CD14-positive monocyte (primary cell): ENCODE results near the gene PUM1. TPM values are rescaled to one million over a fixed set of nuclear protein-coding genes. Genes with fewer than 3 reads are reported as not detected.

Source experiments
- DNase-seq, 3 donors: peaks; one replicate each; pipeline ENCODE4 v3.0.0-alpha.2; 2011 to 2022
- H2AFZ ChIP-seq: 2 replicates; pipeline ENCODE4 v1.6.0; 2012; ENCODE audit warnings: mild to moderate bottlenecking, low read depth, low read length, inconsistent platforms; ENCODE audit not compliant: insufficient read depth, poor library complexity, severe bottlenecking
- H3K27ac ChIP-seq, 2 donors: 1 replicate in 1 of 2; 2 replicates in 1 of 2; pipeline ENCODE4 v1.5.1; 2012 to 2013; ENCODE audit warnings: low read length in 2 of 2, control low read depth in 1 of 2, inconsistent platforms in 1 of 2, low read depth in 1 of 2, mild to moderate bottlenecking in 1 of 2
- H3K27me3 ChIP-seq, 2 donors: one replicate each; pipeline versions ENCODE4 v1.6.0 to v1.6.1; 2011 to 2013; ENCODE audit warnings: low read length in 2 of 2; ENCODE audit not compliant: control insufficient read depth in 2 of 2, insufficient read depth in 2 of 2
- H3K36me3 ChIP-seq, 2 donors: replicated peaks in 1 of 2; 1 replicate in 1 of 2; 2 replicates in 1 of 2; pipeline versions ENCODE4 v1.5.1 to v1.6.1; 2012 to 2013; ENCODE audit warnings: low read length in 2 of 2, control low read depth in 1 of 2, inconsistent platforms in 1 of 2, mild to moderate bottlenecking in 1 of 2; ENCODE audit not compliant: insufficient read depth in 2 of 2, control insufficient read depth in 1 of 2
- H3K4me1 ChIP-seq, 2 donors: 1 replicate in 1 of 2; 2 replicates in 1 of 2; pipeline versions ENCODE4 v1.5.1 to v1.6.1; 2012 to 2013; ENCODE audit warnings: low read length in 2 of 2, control low read depth in 1 of 2, inconsistent platforms in 1 of 2, mild to moderate bottlenecking in 1 of 2, moderate library complexity in 1 of 2; ENCODE audit not compliant: insufficient read depth in 2 of 2, control insufficient read depth in 1 of 2
- H3K4me2 ChIP-seq: replicated peaks from 2 replicates; pipeline ENCODE3; 2012; ENCODE audit warnings: low read length, moderate library complexity, mild to moderate bottlenecking; ENCODE audit not compliant: poor library complexity, severe bottlenecking; ENCODE audit errors: extremely low read depth
- H3K4me3 ChIP-seq, 3 experiments: fragments of 200-600 bp in 1 of 3; sonication (generic) in 1 of 3; replicated peaks in 1 of 3; 1 replicate in 2 of 3; 2 replicates in 1 of 3; pipeline ENCODE4 v1.5.1; 2011 to 2013; ENCODE audit warnings: low read length in 3 of 3, mild to moderate bottlenecking in 3 of 3, control low read depth in 2 of 3, low read depth in 2 of 3, inconsistent platforms in 1 of 3, moderate library complexity in 1 of 3
- H3K79me2 ChIP-seq: 2 replicates; pipeline ENCODE4 v1.6.0; 2012; ENCODE audit warnings: mild to moderate bottlenecking, control low read depth, inconsistent platforms, low read length, moderate library complexity; ENCODE audit not compliant: insufficient read depth
- H3K9ac ChIP-seq: 2 replicates; pipeline ENCODE4 v1.6.0; 2017; ENCODE audit warnings: low read length, mild to moderate bottlenecking; ENCODE audit not compliant: insufficient read depth, poor library complexity, severe bottlenecking
- H3K9me3 ChIP-seq, 2 donors: replicated peaks in 1 of 2; 1 replicate in 1 of 2; 2 replicates in 1 of 2; pipeline versions ENCODE4 v1.5.1 to v1.6.1; 2012 to 2013; ENCODE audit warnings: low read length in 2 of 2, control low read depth in 1 of 2; ENCODE audit not compliant: control insufficient read depth in 1 of 2, insufficient read depth in 1 of 2
- H4K20me1 ChIP-seq: 2 replicates; pipeline ENCODE4 v1.6.0; 2012; ENCODE audit warnings: mild to moderate bottlenecking, low read length, control low read depth, moderate library complexity; ENCODE audit not compliant: insufficient read depth
- H3K27ac Mint-ChIP-seq, 7 donors: one replicate each; pipeline ENCODE4 v1.8.0; 2020; ENCODE audit warnings: mild to moderate bottlenecking in 7 of 7, mixed read lengths in 7 of 7, moderate library complexity in 6 of 7, inconsistent platforms in 2 of 7
- H3K27me3 Mint-ChIP-seq, 3 donors: one replicate each; pipeline ENCODE4 v1.8.0; 2021 to 2022; ENCODE audit warnings: low read depth in 3 of 3, mild to moderate bottlenecking in 3 of 3, mixed read lengths in 3 of 3, moderate library complexity in 3 of 3, inconsistent platforms in 1 of 3
- H3K36me3 Mint-ChIP-seq, 2 donors: one replicate each; pipeline ENCODE4 v1.8.0; 2020; ENCODE audit warnings: mixed read lengths in 2 of 2, inconsistent platforms in 1 of 2, mild to moderate bottlenecking in 1 of 2
- H3K4me1 Mint-ChIP-seq: one replicate; pipeline ENCODE4 v1.8.0; 2020; ENCODE audit warnings: mild to moderate bottlenecking, mixed read lengths
- H3K4me3 Mint-ChIP-seq, 2 donors: one replicate each; pipeline ENCODE4 v1.8.0; 2020; ENCODE audit warnings: mild to moderate bottlenecking in 2 of 2, mixed read lengths in 2 of 2, moderate library complexity in 1 of 2
- H3K9me3 Mint-ChIP-seq, 7 donors: one replicate each; pipeline ENCODE4 v1.8.0; 2020 to 2022; ENCODE audit warnings: mixed read lengths in 7 of 7, mild to moderate bottlenecking in 6 of 7, moderate library complexity in 6 of 7, inconsistent platforms in 2 of 7
- WGBS: methylation state at CpG from one replicate; pipeline ENCODE4 v1.1.5; 2013; ENCODE audit warnings: missing lambda C conversion rate; ENCODE audit not compliant: insufficient coverage; 5-methylcytosine and 5-hydroxymethylcytosine counted together
- intact Hi-C, 2 donors: fragments of 100-400 bp; cut with micrococcal nuclease; formaldehyde crosslinking; loops; one replicate each; pipeline versions ENCODE4 v1.15.0 to v1.15.1; 2023
- polyA plus RNA-seq, 3 donors: library from polyadenylated mRNA; depleted of rRNA in 1 of 3; unstranded in 2 of 3; stranded (reverse) in 1 of 3; fragments of 300-500 nt in 2 of 3; fragments of >200 nt in 1 of 3; fragmentation: Illumina TruSeq in 2 of 3; gene quantifications; 1 replicate in 2 of 3; 2 replicates in 1 of 3; pipeline ENCODE4 v1.2.3, GENCODE V29; 2012 to 2021
- TF ChIP-seq, protein P1 (sequence below): fragments of 200-600 bp; IDR thresholded peaks from one replicate; pipeline ENCODE4 v1.8.0; 2022; ENCODE audit warnings: antibody characterized with exemption, mild to moderate bottlenecking

Gene PUM1
- polyA plus RNA-seq, 3 donors = 55.0 to 86.1 (median 62.4) TPM

DNA sequence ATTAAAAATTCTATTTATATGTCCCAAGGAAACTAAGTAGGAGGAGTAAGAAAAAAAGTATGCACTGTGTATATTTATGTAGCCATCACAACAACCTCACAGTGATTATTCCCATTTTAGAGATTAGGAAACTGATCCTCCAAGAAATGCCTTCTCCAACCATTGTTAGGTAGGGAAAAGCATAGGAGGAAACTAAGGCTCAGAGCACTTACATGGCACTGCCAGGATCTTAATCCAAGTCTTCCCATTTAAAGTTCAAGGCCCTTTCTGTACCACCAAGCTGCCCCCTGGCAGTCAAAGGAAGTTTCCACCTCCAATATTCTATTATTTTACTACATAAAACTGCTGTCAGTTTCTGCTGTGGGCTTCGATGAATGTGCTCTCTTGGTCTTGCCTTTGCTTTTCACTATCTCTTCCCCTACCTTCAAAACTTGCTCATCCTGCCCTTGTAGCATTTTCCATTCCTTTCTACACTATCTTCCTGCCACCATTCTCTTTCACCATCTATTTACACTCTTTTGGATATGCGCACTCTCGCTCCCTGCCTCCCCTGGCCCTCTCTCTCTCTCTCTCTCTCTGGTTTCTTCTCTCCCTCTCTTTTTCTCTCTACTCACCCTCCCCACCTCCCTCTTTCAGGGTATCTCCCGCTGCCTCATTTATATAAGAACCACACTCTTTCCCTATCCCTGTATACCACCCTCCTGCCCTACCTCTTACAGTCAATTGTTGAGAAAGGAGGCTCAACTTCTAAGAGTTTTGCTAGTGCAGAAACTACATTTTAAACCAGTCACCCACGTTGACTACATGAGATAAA, 34.0 kb downstream of the PUM1 start:
- 100% methylated on average over 3 of the region's 5 CpGs for WGBS
- peak overlapping the region in 1 of 2 donors; percentile 6 for H3K27ac ChIP-seq
- H3K4me3 ChIP-seq = no peak overlapping the region
- Mint-ChIP-seq H3K27me3 (no peaks in the 10 kb centered on the region), H3K27ac (peak overlapping the region in 4 of 7 donors; percentile 10 to 79 (median 26)), H3K36me3 (peaks cover 15 to 30% of the 10 kb centered on the region in 2 donors), H3K4me3 (no peak overlapping the region), H3K9me3 (no peaks in the 10 kb centered on the region), H3K4me1 (peaks cover 64% of the 10 kb centered on the region)
- TF ChIP-seq, protein P1, sequence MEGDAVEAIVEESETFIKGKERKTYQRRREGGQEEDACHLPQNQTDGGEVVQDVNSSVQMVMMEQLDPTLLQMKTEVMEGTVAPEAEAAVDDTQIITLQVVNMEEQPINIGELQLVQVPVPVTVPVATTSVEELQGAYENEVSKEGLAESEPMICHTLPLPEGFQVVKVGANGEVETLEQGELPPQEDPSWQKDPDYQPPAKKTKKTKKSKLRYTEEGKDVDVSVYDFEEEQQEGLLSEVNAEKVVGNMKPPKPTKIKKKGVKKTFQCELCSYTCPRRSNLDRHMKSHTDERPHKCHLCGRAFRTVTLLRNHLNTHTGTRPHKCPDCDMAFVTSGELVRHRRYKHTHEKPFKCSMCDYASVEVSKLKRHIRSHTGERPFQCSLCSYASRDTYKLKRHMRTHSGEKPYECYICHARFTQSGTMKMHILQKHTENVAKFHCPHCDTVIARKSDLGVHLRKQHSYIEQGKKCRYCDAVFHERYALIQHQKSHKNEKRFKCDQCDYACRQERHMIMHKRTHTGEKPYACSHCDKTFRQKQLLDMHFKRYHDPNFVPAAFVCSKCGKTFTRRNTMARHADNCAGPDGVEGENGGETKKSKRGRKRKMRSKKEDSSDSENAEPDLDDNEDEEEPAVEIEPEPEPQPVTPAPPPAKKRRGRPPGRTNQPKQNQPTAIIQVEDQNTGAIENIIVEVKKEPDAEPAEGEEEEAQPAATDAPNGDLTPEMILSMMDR = no peak
- H4K20me1 ChIP-seq = peaks cover 91% of the 10 kb centered on the region
- no peak overlapping the region for H3K4me2 ChIP-seq
- H3K27me3 ChIP-seq = no peaks in the 10 kb centered on the region
- H2AFZ ChIP-seq = no peak overlapping the region
- H3K36me3 ChIP-seq = peaks cover 2 to 19% of the 10 kb centered on the region in 2 donors
- no peak overlapping the region for H3K9ac ChIP-seq
- H3K9me3 ChIP-seq = no peaks in the 10 kb centered on the region
- DNase-seq = no peak
- intact Hi-C loops = no loop called here
- H3K79me2 ChIP-seq = peaks cover 96% of the 10 kb centered on the region
- peaks cover 27 to 32% of the 10 kb centered on the region in 2 donors for H3K4me1 ChIP-seq

DNA sequence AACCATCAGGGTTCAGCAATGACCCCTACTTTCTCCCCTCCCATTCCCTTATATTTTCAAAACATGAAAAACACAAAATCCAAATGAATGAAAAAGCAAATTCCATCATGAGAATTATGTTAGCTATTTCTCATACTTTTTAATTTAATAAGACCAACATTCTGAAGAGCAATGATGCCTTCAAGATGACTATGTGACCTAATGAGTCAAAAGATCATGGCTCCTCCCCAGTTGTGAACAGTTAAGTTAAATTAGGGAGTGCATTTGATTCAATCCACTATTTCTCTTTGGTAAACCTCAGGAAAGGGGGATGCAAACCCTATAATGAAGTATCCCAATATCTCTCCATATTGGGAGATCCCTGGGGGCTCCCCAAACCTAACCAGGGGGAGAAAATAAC, 36.5 kb downstream of the PUM1 start:
- H3K27ac Mint-ChIP-seq = peak overlapping the region in 4 of 7 donors; percentile 74 to 85 (median 82)
- intact Hi-C loops = loop anchor here in 1 of 2 donors (5.0 kb wide), 1 partner anchor 33 kb away; no protein-coding TSS in a partner anchor
- Histone ChIP-seq H3K79me2 (peaks cover 96% of the 10 kb centered on the region), H4K20me1 (peaks cover 91% of the 10 kb centered on the region), H3K9ac (no peak overlapping the region), H2AFZ (no peak overlapping the region), H3K27me3 (no peaks in the 10 kb centered on the region), H3K27ac (peak overlapping the region in 1 of 2 donors; percentile 64), H3K9me3 (no peaks in the 10 kb centered on the region), H3K36me3 (peaks cover 5 to 11% of the 10 kb centered on the region in 2 donors), H3K4me1 (peaks cover 34 to 40% of the 10 kb centered on the region in 2 donors), H3K4me3 (no peak overlapping the region), H3K4me2 (peak overlapping the region; percentile 34)
- H3K4me1 Mint-ChIP-seq = peaks cover 68% of the 10 kb centered on the region
- H3K36me3 Mint-ChIP-seq = peaks cover 16 to 22% of the 10 kb centered on the region in 2 donors
- no peaks in the 10 kb centered on the region for H3K9me3 Mint-ChIP-seq
- TF ChIP-seq, protein P1 = no peak
- H3K4me3 Mint-ChIP-seq = no peak overlapping the region
- no peaks in the 10 kb centered on the region for H3K27me3 Mint-ChIP-seq
- DNase-seq = no peak
